H9 (cell line): Measurements from ENCODE around the gene LMBRD2. TPM values are rescaled to one million over a fixed set of nuclear protein-coding genes. Genes with fewer than 3 reads are reported as not detected.

Experiments used
- DNase-seq: peaks from one replicate; pipeline ENCODE4 v3.0.0-alpha.2; 2017
- H2AFZ ChIP-seq: one replicate; pipeline ENCODE4 v1.6.1; 2013; ENCODE audit warnings: mild to moderate bottlenecking, low read length, control low read depth, moderate library complexity
- H2AK5ac ChIP-seq: 2 replicates; pipeline ENCODE4 v1.6.1; 2013; ENCODE audit warnings: low read length, control low read depth, mixed read lengths; ENCODE audit not compliant: insufficient read length
- H2BK120ac ChIP-seq: one replicate; pipeline ENCODE4 v1.6.1; 2013; ENCODE audit warnings: low read depth, mild to moderate bottlenecking, low read length, control low read depth, inconsistent platforms; ENCODE audit not compliant: poor library complexity, severe bottlenecking
- H2BK12ac ChIP-seq: 2 replicates; pipeline ENCODE4 v1.6.1; 2013; ENCODE audit warnings: low read length, control low read depth, mixed read lengths, low read depth; ENCODE audit not compliant: insufficient read length
- H2BK15ac ChIP-seq: 2 replicates; pipeline ENCODE4 v1.6.1; 2013; ENCODE audit warnings: low read depth, low read length, control low read depth
- H2BK20ac ChIP-seq: one replicate; pipeline ENCODE4 v1.6.1; 2013; ENCODE audit warnings: low read depth, mild to moderate bottlenecking, low read length, control low read depth, inconsistent platforms; ENCODE audit not compliant: poor library complexity, severe bottlenecking
- H2BK5ac ChIP-seq: 2 replicates; pipeline ENCODE4 v1.6.1; 2013; ENCODE audit warnings: low read length, control low read depth, mixed read lengths; ENCODE audit not compliant: insufficient read length
- H3K14ac ChIP-seq: 2 replicates; pipeline ENCODE4 v1.6.1; 2013; ENCODE audit warnings: low read length, control low read depth; ENCODE audit not compliant: insufficient read depth
- H3K18ac ChIP-seq: 2 replicates; pipeline ENCODE4 v1.6.1; 2013; ENCODE audit warnings: low read depth, mild to moderate bottlenecking, mixed read lengths, low read length, control low read depth; ENCODE audit not compliant: insufficient read length
- H3K23ac ChIP-seq: 2 replicates; pipeline ENCODE4 v1.6.1; 2013; ENCODE audit warnings: low read length, control low read depth, mixed read lengths, low read depth; ENCODE audit not compliant: insufficient read length
- H3K23me2 ChIP-seq: 2 replicates; pipeline ENCODE4 v1.6.1; 2013; ENCODE audit warnings: low read depth, mild to moderate bottlenecking, mixed read lengths, low read length, control low read depth; ENCODE audit not compliant: insufficient read length, poor library complexity, severe bottlenecking
- H3K27ac ChIP-seq: 2 replicates; pipeline ENCODE4 v1.5.1; 2013; ENCODE audit warnings: low read length, control low read depth, mixed read lengths, low read depth; ENCODE audit not compliant: insufficient read length
- H3K27me3 ChIP-seq: 2 replicates; pipeline ENCODE4 v1.6.1; 2013; ENCODE audit warnings: low read length, control low read depth, inconsistent platforms; ENCODE audit not compliant: insufficient read depth
- H3K4ac ChIP-seq: 2 replicates; pipeline ENCODE4 v1.6.1; 2013; ENCODE audit warnings: low read depth, mild to moderate bottlenecking, control low read depth, inconsistent platforms, low read length, moderate library complexity
- H3K4me1 ChIP-seq: 2 replicates; pipeline ENCODE4 v1.6.1; 2013; ENCODE audit warnings: low read length, control low read depth, inconsistent platforms; ENCODE audit not compliant: insufficient read depth
- H3K4me2 ChIP-seq: 2 replicates; pipeline ENCODE4 v1.6.1; 2013; ENCODE audit warnings: low read length, control low read depth, mixed read lengths; ENCODE audit not compliant: insufficient read length, insufficient read depth
- H3K56ac ChIP-seq: 2 replicates; pipeline ENCODE4 v1.6.1; 2013; ENCODE audit warnings: low read depth, mild to moderate bottlenecking, mixed read lengths, low read length, control low read depth; ENCODE audit not compliant: insufficient read length
- H3K79me1 ChIP-seq: 2 replicates; pipeline ENCODE4 v1.6.1; 2013; ENCODE audit warnings: low read depth, mild to moderate bottlenecking, moderate library complexity, low read length, control low read depth, inconsistent platforms; ENCODE audit not compliant: insufficient read depth, poor library complexity, severe bottlenecking
- H3K79me2 ChIP-seq: 2 replicates; pipeline ENCODE4 v1.6.1; 2013; ENCODE audit warnings: low read length, control low read depth, inconsistent platforms; ENCODE audit not compliant: insufficient read depth
- H3K9ac ChIP-seq: 2 replicates; pipeline ENCODE4 v1.6.1; 2013; ENCODE audit warnings: low read length, control low read depth, mixed read lengths; ENCODE audit not compliant: insufficient read length; ENCODE audit errors: extremely low read depth
- H3K9me3 ChIP-seq: one replicate; pipeline ENCODE4 v1.6.1; 2013; ENCODE audit warnings: low read depth, low read length, inconsistent platforms; ENCODE audit not compliant: control insufficient read depth
- H3T11ph ChIP-seq: one replicate; pipeline ENCODE4 v1.6.1; 2013; ENCODE audit warnings: mild to moderate bottlenecking, low read length, control low read depth, inconsistent platforms
- H4K20me1 ChIP-seq: one replicate; pipeline ENCODE4 v1.6.1; 2013; ENCODE audit not compliant: control insufficient read depth, insufficient read length, insufficient read depth
- H4K5ac ChIP-seq: 2 replicates; pipeline ENCODE4 v1.6.1; 2013; ENCODE audit warnings: low read depth, mild to moderate bottlenecking, mixed read lengths, low read length, control low read depth; ENCODE audit not compliant: insufficient read length
- H4K8ac ChIP-seq: replicated peaks from 2 replicates; pipeline ENCODE4 v1.6.1; 2013; ENCODE audit warnings: low read length, control low read depth, mixed read lengths, low read depth; ENCODE audit not compliant: insufficient read length
- H4K91ac ChIP-seq: 2 replicates; pipeline ENCODE4 v1.6.1; 2013; ENCODE audit warnings: low read depth, mild to moderate bottlenecking, moderate library complexity, mixed read lengths, low read length, control low read depth; ENCODE audit not compliant: insufficient read length
- H3K27ac Mint-ChIP-seq, 3 experiments: 2 replicates in 2 of 3; 3 replicates in 1 of 3; pipeline ENCODE4 v1.8.0; 2020 to 2021; ENCODE audit warnings: mixed read lengths in 3 of 3, mild to moderate bottlenecking in 1 of 3, moderate library complexity in 1 of 3
- H3K27me3 Mint-ChIP-seq: 2 replicates; pipeline ENCODE4 v1.8.0; 2021; ENCODE audit warnings: low read depth, mild to moderate bottlenecking, moderate library complexity, mixed read lengths
- H3K36me3 Mint-ChIP-seq, 3 experiments: 2 replicates in 2 of 3; 3 replicates in 1 of 3; pipeline ENCODE4 v1.8.0; 2020 to 2021; ENCODE audit warnings: low read depth in 3 of 3, mixed read lengths in 3 of 3; ENCODE audit not compliant: insufficient read depth in 1 of 3
- H3K4me1 Mint-ChIP-seq, 2 experiments: 2 replicates each; pipeline ENCODE4 v1.8.0; 2020; ENCODE audit warnings: mixed read lengths in 2 of 2
- H3K4me3 Mint-ChIP-seq, 2 experiments: 2 replicates in 1 of 2; 3 replicates in 1 of 2; pipeline ENCODE4 v1.8.0; 2020 to 2021; ENCODE audit warnings: mild to moderate bottlenecking in 2 of 2, mixed read lengths in 2 of 2, moderate library complexity in 1 of 2
- H3K9me3 Mint-ChIP-seq, 2 experiments: 2 replicates in 1 of 2; 3 replicates in 1 of 2; pipeline ENCODE4 v1.8.0; 2020; ENCODE audit warnings: mild to moderate bottlenecking in 2 of 2, mixed read lengths in 2 of 2, moderate library complexity in 1 of 2
- CTCF ChIP-seq: fragments of 200-600 bp; sonication (generic); conservative IDR thresholded peaks from 3 replicates; pipeline ENCODE4 v1.8.0; 2021; ENCODE audit warnings: antibody characterized with exemption, mild to moderate bottlenecking
- WGBS: extraction: QIAGEN DNeasy Blood & Tissue Kit; methylation state at CpG from one replicate; pipeline ENCODE4 v1.1.7; 2013; ENCODE audit warnings: missing lambda C conversion rate, low lambda C conversion rate, mixed read lengths; ENCODE audit not compliant: insufficient read length; ENCODE audit errors: extremely low coverage; 5-methylcytosine and 5-hydroxymethylcytosine counted together
- total RNA-seq: library from RNA; stranded (reverse); gene quantifications from 2 replicates; pipeline ENCODE4 v1.2.1, GENCODE V29; 2021

The LMBRD2 gene
- total RNA-seq, 1 experiment from 2014 or later, result 5.3 TPM

- no peak overlapping the region for H2BK12ac ChIP-seq
- no peak overlapping the region for H2BK5ac ChIP-seq
- no peaks in the 10 kb centered on the region for H3K79me2 ChIP-seq
- H3K79me1 ChIP-seq, result no peaks in the 10 kb centered on the region
- H2BK20ac ChIP-seq, result no peak overlapping the region
- H3K23me2 ChIP-seq, result no peaks in the 10 kb centered on the region
- no peak overlapping the region for H3K56ac ChIP-seq
- Mint-ChIP-seq H3K4me3 (no peak overlapping the region), H3K9me3 (0 out of 5 replicates have a peak, but pooled peaks cover 0 to 2% of the 10 kb centered on the region in 2 experiments), H3K27me3 (no peaks in the 10 kb centered on the region), H3K36me3 (peaks cover 0 to 2% (median 0%) of the 10 kb centered on the region in 3 experiments; a peak in 3 of 7 replicates), H3K4me1 (peaks cover 16 to 27% of the 10 kb centered on the region in 2 experiments), H3K27ac (peak overlapping the region in 1 of 3 experiments; percentile 85; a peak in 3 of 7 replicates)
- no peak overlapping the region for H3K18ac ChIP-seq
- no peak overlapping the region for H3K4ac ChIP-seq
- H3T11ph ChIP-seq, result no peak overlapping the region
- H3K4me1 ChIP-seq, result no peaks in the 10 kb centered on the region
- H2BK15ac ChIP-seq, result no peak overlapping the region
- no peak overlapping the region for H3K27ac ChIP-seq
- no peaks in the 10 kb centered on the region for H3K9me3 ChIP-seq
- H4K5ac ChIP-seq, result no peak overlapping the region
- no peak for TF ChIP-seq CTCF
- no peak overlapping the region for H2AFZ ChIP-seq
- no peak overlapping the region for H3K4me2 ChIP-seq
- H4K8ac ChIP-seq, result no peak overlapping the region
- H4K20me1 ChIP-seq, result no peaks in the 10 kb centered on the region
- H2AK5ac ChIP-seq, result no peak overlapping the region
- H3K23ac ChIP-seq, result no peak overlapping the region
- no CpG with 5 or more reads among the region's 3 CpGs for WGBS
- no peak for DNase-seq
- H3K9ac ChIP-seq, result no peak overlapping the region
- no peak overlapping the region for H3K14ac ChIP-seq
- H3K27me3 ChIP-seq, result no peaks in the 10 kb centered on the region
- H4K91ac ChIP-seq, result no peak overlapping the region
- H2BK120ac ChIP-seq, result no peak overlapping the region
These were observed 51.9 kb downstream of the LMBRD2 start for GRCh38 chr5:36099748-36100147.
